Measurements from ENCODE around the gene DCUN1D3. TPM values are rescaled to one million over a fixed set of nuclear protein-coding genes. Genes with fewer than 3 reads are reported as not detected.

Gene DCUN1D3
- total and polyA plus RNA-seq, 8 donors: 1.4 to 25.7 (median 7.7) TPM

DNA sequence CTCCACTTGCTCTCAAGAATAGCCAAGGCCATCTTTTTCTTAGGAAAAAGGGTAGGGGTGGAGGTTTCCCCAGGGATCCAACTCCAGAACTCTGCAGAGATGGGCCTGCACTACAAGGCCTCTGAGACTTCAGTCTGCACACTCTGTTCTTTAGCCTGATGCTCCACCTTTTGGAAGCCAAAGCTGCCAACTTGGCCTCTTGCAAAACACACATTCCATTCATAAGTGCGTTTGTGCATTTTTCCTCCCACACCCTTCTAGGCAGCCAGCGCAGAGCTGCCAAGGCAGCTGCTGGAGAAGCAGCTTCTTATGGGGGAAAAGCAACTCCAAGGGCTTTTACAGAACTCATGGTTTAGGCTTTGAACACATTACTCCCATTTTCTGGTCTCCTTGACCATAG is 48.6 kb downstream of the DCUN1D3 start:
- Histone ChIP-seq H3K36me3 (peaks cover 6 to 22% (median 13%) of the 10 kb centered on the region in 4 donors), H3K27me3 (no peaks in the 10 kb centered on the region), H3K4me1 (peaks cover 36 to 49% (median 44%) of the 10 kb centered on the region in 4 donors), H3K27ac (peak overlapping the region; percentile 9 to 80 (median 77)), H3K9me3 (no peaks in the 10 kb centered on the region), H3K4me3 (no peak overlapping the region)
- peak; percentile 82 to 88 for DNase-seq
- WGBS, 5 donors: 10 to 22% (median 18%) methylated on average over 2 of the region's 2 CpGs
- intact Hi-C loops (cut with DNase I; ENCODE audit: low total_unique reads): loop anchor here (10.0 kb wide), 1 partner anchor 53 kb away; the partner anchor contains the start of genes DCUN1D3 and LYRM1
- TF ChIP-seq POLR2AphosphoS5 (IDR thresholded peaks at IDR 0.05): peak; percentile 91 to 96 (median 96)
- TF ChIP-seq EP300 (IDR thresholded peaks at IDR 0.05): peak; percentile 74
- no peak for TF ChIP-seq POLR2A (IDR thresholded peaks at IDR 0.05)
- TF ChIP-seq, protein P1, sequence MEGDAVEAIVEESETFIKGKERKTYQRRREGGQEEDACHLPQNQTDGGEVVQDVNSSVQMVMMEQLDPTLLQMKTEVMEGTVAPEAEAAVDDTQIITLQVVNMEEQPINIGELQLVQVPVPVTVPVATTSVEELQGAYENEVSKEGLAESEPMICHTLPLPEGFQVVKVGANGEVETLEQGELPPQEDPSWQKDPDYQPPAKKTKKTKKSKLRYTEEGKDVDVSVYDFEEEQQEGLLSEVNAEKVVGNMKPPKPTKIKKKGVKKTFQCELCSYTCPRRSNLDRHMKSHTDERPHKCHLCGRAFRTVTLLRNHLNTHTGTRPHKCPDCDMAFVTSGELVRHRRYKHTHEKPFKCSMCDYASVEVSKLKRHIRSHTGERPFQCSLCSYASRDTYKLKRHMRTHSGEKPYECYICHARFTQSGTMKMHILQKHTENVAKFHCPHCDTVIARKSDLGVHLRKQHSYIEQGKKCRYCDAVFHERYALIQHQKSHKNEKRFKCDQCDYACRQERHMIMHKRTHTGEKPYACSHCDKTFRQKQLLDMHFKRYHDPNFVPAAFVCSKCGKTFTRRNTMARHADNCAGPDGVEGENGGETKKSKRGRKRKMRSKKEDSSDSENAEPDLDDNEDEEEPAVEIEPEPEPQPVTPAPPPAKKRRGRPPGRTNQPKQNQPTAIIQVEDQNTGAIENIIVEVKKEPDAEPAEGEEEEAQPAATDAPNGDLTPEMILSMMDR (IDR thresholded peaks at IDR 0.05): no peak

DNA sequence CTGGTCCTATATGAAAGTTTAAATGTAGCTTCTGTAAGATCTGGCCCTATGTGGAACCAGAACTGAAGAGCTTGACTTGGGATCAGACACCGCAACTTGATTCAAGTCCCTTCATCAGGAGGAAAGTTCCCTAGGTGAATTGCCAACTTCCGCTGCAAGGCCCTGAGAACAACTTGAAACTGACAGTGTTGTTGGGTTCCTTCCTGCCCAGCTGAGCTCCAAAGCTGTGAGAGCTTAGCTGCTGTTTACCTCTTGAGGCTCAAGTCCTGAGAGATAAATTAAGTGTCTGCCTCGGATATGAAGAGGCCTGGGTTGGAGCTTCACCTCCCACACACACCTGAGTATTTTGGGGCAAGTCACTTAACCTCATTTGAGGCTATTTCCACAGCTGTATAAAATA is 49.2 kb downstream of the DCUN1D3 start:
- peaks cover 36 to 49% (median 44%) of the 10 kb centered on the region in 4 donors for H3K4me1 ChIP-seq
- no peak for DNase-seq
- H3K27me3 ChIP-seq: no peaks in the 10 kb centered on the region
- H3K4me3 ChIP-seq: no peak overlapping the region
- peaks cover 6 to 24% (median 17%) of the 10 kb centered on the region in 4 donors for H3K36me3 ChIP-seq
- TF ChIP-seq, protein P1 (IDR thresholded peaks at IDR 0.05): no peak
- TF ChIP-seq POLR2AphosphoS5 (IDR thresholded peaks at IDR 0.05) (no peak), POLR2A (IDR thresholded peaks at IDR 0.05) (no peak), EP300 (IDR thresholded peaks at IDR 0.05) (no peak)
- intact Hi-C loops (cut with DNase I; ENCODE audit: low total_unique reads): loop anchor here (10.0 kb wide), 1 partner anchor 54 kb away; the partner anchor contains the start of genes DCUN1D3 and LYRM1
- H3K27ac ChIP-seq: peak overlapping the region in 4 of 5 donors; percentile 73 to 80 (median 78)
- 54 to 73% (median 64%) methylated on average over 3 of the region's 3 CpGs for WGBS, 5 donors
- no peaks in the 10 kb centered on the region for H3K9me3 ChIP-seq

DNA sequence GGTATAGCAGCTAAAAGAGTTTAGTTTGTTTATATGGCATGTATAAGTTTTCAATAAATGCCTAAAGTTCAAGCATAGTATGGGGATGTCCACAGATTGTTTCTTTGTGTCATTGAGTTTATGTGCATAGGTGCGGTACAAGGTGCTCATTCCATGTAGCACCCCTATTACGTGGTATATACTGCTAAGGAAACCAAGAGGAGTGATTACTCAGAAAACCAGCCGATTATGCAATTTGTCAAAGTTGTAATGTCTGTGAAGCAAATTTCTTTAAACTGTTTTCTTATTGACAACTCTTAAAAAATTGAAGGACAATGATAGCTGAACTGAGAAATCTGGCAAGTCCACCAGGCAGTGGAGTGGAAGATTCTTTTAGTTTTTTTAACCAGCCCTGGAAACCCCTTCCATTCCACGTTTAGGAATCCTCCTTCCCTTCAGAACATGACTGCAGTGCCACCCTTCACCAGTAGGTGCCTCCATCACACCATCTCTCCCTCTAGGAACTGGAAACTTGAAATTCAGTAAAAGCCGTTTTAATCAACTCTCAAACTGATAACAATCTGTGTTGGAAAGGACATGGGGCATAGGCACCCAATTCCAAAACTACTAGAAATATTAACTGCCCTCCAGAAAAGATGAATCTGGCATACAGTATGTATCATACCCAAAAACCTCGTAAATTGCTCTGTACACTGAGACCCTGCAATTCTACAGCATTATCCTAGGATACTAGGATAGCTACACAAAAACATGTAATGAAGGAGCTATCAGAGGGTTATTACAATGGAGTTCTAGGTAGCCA is 50.4 kb downstream of the DCUN1D3 start:
- 40 to 48% (median 46%) methylated on average over 6 of the region's 6 CpGs for WGBS, 5 donors
- Histone ChIP-seq H3K27ac (peak overlapping the region in 4 of 5 donors; percentile 73 to 80 (median 78)), H3K4me1 (peaks cover 36 to 49% (median 44%) of the 10 kb centered on the region in 4 donors), H3K9me3 (no peaks in the 10 kb centered on the region), H3K36me3 (peaks cover 0 to 26% (median 18%) of the 10 kb centered on the region in 4 donors), H3K27me3 (no peaks in the 10 kb centered on the region), H3K4me3 (no peak overlapping the region)
- intact Hi-C loops (cut with DNase I; ENCODE audit: low total_unique reads): loop anchor here (5.0 to 10.0 kb wide), 2 partner anchors 55 to 238 kb away; partner anchors contain the start of genes DCUN1D3 and LYRM1
- DNase-seq: peak; percentile 75 to 84
- peak in 1 of 3 donors; percentile 39 for TF ChIP-seq POLR2AphosphoS5 (IDR thresholded peaks at IDR 0.05)
- TF ChIP-seq POLR2A (IDR thresholded peaks at IDR 0.05): no peak
- no peak for TF ChIP-seq EP300 (IDR thresholded peaks at IDR 0.05)
- TF ChIP-seq, protein P1 (IDR thresholded peaks at IDR 0.05): peak in 6 of 7 experiments; percentile 9 to 98 (median 94)

- Histone ChIP-seq H3K36me3 (peaks cover 0 to 33% (median 20%) of the 10 kb centered on the region in 4 donors), H3K4me1 (peaks cover 24 to 30% (median 28%) of the 10 kb centered on the region in 4 donors), H3K27me3 (no peaks in the 10 kb centered on the region), H3K9me3 (no peaks in the 10 kb centered on the region), H3K27ac (no peak overlapping the region), H3K4me3 (no peak overlapping the region)
- no peak for DNase-seq
- TF ChIP-seq EP300 (IDR thresholded peaks at IDR 0.05) (no peak), POLR2AphosphoS5 (IDR thresholded peaks at IDR 0.05) (no peak), POLR2A (IDR thresholded peaks at IDR 0.05) (no peak)
- TF ChIP-seq, protein P1 (IDR thresholded peaks at IDR 0.05): no peak
- intact Hi-C loops (cut with DNase I; ENCODE audit: low total_unique reads): loop anchor here (5.0 kb wide), 1 partner anchor 240 kb away; no protein-coding TSS in a partner anchor
- 42 to 93% (median 89%) methylated on average over 2 of the region's 2 CpGs for WGBS, 5 donors
These were observed 52.6 kb downstream of the DCUN1D3 start for GRCh38 chr16:20847550-20847949.
